GF-D8 (cell line): ENCODE results near the gene ZNF302.

Source experiments
- DNase-seq: peaks from one replicate; lab custom pipeline; 2025; lab: John Stamatoyannopoulos, UW

Gene ZNF302

GRCh38 chr19:34732612-34733211 is 55.2 kb downstream of the ZNF302 start:
- DNase-seq: peak; percentile 19

GRCh38 chr19:34733266-34733745 is 55.8 kb downstream of the ZNF302 start:
- peak; percentile 84 for DNase-seq

DNA sequence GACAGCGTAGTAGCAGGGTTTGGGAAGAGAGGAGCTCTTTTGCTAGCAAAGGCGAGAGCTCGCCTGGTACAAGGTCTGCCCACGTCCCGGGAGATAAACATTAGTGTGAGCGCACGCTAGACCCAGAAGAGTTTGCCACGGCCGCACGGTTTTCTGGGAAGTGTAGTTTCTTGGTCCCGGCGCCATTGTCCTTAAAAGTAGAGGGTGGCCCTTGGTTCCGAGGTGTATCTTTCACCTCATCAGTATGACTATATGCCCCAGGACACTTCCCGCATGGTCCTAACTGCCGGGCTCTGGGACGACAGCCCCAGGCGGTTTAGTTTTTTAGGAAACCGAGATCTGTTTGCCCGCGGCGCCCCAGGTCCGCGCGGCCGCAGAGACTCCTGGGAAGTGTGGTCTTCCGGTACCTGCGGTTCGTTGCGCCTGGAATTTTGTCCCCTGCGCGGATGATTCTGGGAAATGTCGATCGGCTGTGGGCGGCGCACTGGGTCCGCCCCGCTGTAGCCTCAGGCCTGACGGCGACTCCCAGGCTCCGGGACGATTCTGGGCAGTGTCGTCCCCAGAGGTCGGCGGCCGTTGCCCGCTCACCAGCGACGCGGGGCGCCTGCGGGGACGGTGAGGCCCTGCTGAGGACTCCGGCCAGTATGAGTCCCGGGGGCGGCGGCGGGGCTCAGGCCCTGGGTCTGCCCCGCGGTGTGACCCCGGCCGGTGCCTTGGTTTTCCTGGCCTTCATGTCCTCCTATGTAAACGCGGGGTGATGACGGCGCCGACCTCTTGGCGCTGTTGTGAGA is 56.5 kb downstream of the ZNF302 start, which contains the start of gene ZNF181:
TSS of gene ZNF181 (plus strand) at position 498 of the 791 bp plus-strand sequence. CDS start 795 bp downstream, outside the sequence.
- peak; percentile 86 for DNase-seq

DNA sequence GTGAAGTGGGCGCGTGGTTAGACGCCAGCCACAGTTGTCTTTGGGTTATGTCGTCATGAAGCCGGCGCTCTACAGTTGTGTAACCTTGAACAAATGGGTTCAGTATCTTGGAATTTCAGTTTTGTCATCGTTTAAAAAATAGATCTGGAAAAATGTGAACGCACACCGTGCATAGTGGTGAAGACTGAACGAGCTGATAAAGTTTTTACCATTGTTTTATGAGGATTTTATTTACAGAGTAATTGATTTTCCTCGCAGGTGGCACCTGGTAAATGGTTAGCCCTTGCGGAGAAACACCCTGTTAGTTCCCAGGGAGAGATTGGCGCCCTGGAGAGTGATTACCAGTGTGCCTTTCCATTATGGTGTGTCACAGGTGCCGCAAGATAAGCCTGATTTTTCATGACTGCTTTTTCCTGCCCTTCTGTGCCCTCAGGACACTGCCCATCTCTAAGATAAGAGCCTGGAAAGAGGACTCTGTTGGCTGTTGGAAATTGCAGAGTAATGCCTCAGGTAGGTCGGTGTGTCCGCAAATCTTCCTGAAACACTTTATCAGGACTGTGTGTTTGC is 57.1 kb downstream of the ZNF302 start:
- DNase-seq: no peak
